ENCODE results near the gene MUC21.
"Not testable (repeated sequence)": the region's sequence is repeated elsewhere in the genome, so short reads cannot be mapped to it uniquely, and the experiment has no call there.

Gene MUC21

GRCh38 chr6:31010393-31011060 lies 27.0 kb downstream of the MUC21 start, which contains the start of gene MUC22:
TSS of gene MUC22 (plus strand) at chr6:31010474. CDS start at chr6:31010707, 233 bp downstream.
- no peak for DNase-seq

- DNase-seq, result no peak
Measured at GRCh38 chr6:31011153-31011552, 27.6 kb downstream of the MUC21 start.

- no peak for DNase-seq
Measured at GRCh38 chr6:31016659-31017299, 33.3 kb downstream of the MUC21 start.

- not testable (repeated sequence) for DNase-seq
Measured at GRCh38 chr6:31017436-31017835, 33.9 kb downstream of the MUC21 start.

- DNase-seq, result no peak
Measured at GRCh38 chr6:31020057-31020456, 36.5 kb downstream of the MUC21 start.

- not testable (repeated sequence) for DNase-seq
Measured at GRCh38 chr6:31020631-31021255, 37.2 kb downstream of the MUC21 start.

GRCh38 chr6:31021705-31022531 lies 38.4 kb downstream of the MUC21 start:
- DNase-seq, result not testable (repeated sequence)

GRCh38 chr6:31025595-31025994 lies 42.1 kb downstream of the MUC21 start:
- DNase-seq, result no peak

GRCh38 chr6:31031095-31031494 lies 47.6 kb downstream of the MUC21 start:
- DNase-seq, result no peak

- DNase-seq, result no peak
Measured at GRCh38 chr6:31033075-31033474, 49.6 kb downstream of the MUC21 start.

GRCh38 chr6:31035862-31036497 lies 52.5 kb downstream of the MUC21 start:
- DNase-seq, result no peak

- DNase-seq, result no peak
Measured at GRCh38 chr6:31037169-31037568, 53.7 kb downstream of the MUC21 start.

- no peak for DNase-seq
Measured at GRCh38 chr6:31037682-31038081, 54.2 kb downstream of the MUC21 start.

- no peak for DNase-seq
Measured at GRCh38 chr6:31038559-31038958, 55.0 kb downstream of the MUC21 start.

Measured in activated CD4-positive, alpha-beta T cell treated with anti-CD3 and anti-CD28 coated beads, Interleukin-2, amount 50 U/mL, for 1 hour (primary cell).